ENCODE data around the gene KCNH2. TPM values are rescaled to one million over a fixed set of nuclear protein-coding genes. Genes with fewer than 3 reads are reported as not detected.
A peak's percentile ranks its signal among the peaks of the same experiment; 100 is the strongest.

Gene KCNH2
- total and polyA plus RNA-seq, 8 donors: 1.4 to 27.9 (median 3.9) TPM

- ATAC-seq (no peak), FAIRE-seq (no peak), DNase-seq (no peak)
- H3K36me3 ChIP-seq: no peaks in the 10 kb centered on the region
- 80% methylated on average over 5 of the region's 5 CpGs for WGBS, 2 donors
- no peak overlapping the region for H3K27ac ChIP-seq
- no peaks in the 10 kb centered on the region for H3K9me3 ChIP-seq
- H3K4me1 ChIP-seq: no peaks in the 10 kb centered on the region
- intact Hi-C loops (cut with DNase I): loop anchor here in 1 of 3 donors (10.0 kb wide), 1 partner anchor 105 kb away; no protein-coding TSS in a partner anchor
- no peak for TF ChIP-seq CTCF (IDR thresholded peaks at IDR 0.05)
- H3K27me3 ChIP-seq: no peaks in the 10 kb centered on the region
- no peak overlapping the region for H3K4me3 ChIP-seq
Observed at GRCh38 chr7:150999497-151000230, 21.5 kb upstream of the KCNH2 start.

DNA sequence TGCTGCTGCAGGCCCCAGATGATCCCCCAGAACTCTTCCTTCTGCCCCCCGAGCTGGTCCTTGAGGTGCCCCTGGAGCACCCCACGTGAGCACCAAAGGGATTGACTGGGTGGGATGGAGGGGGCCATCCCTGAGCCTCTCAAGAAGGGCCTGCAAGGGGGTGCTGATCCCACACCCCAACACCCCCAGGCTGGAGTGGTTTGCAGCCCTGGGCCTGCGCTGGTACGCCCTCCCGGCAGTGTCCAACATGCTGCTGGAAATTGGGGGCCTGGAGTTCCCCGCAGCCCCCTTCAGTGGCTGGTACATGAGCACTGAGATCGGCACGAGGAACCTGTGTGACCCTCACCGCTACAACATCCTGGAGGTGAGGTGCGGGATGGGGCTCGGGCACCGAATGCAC lies 20.9 kb upstream of the KCNH2 start:
- no peak for FAIRE-seq
- Histone ChIP-seq H3K4me3 (no peak overlapping the region), H3K9me3 (no peaks in the 10 kb centered on the region), H3K36me3 (no peaks in the 10 kb centered on the region), H3K4me1 (no peaks in the 10 kb centered on the region), H3K27me3 (no peaks in the 10 kb centered on the region), H3K27ac (no peak overlapping the region)
- no peak for TF ChIP-seq CTCF (IDR thresholded peaks at IDR 0.05)
- peak in 1 of 6 donors; percentile 60 for DNase-seq
- no peak for ATAC-seq
- WGBS, 2 donors: 75 to 84% methylated on average over 12 of the region's 12 CpGs
- intact Hi-C loops (cut with DNase I): loop anchor here in 1 of 3 donors (10.0 kb wide), 1 partner anchor 104 kb away; no protein-coding TSS in a partner anchor

- Histone ChIP-seq H3K36me3 (no peaks in the 10 kb centered on the region), H3K27me3 (no peaks in the 10 kb centered on the region), H3K27ac (no peak overlapping the region), H3K9me3 (no peaks in the 10 kb centered on the region), H3K4me3 (no peak overlapping the region), H3K4me1 (no peaks in the 10 kb centered on the region)
- ATAC-seq (no peak), DNase-seq (peak in 1 of 6 donors; percentile 63), FAIRE-seq (no peak)
- no peak for TF ChIP-seq CTCF (IDR thresholded peaks at IDR 0.05)
- WGBS, 2 donors: 71 to 85% methylated on average over 20 of the region's 20 CpGs
- intact Hi-C loops (cut with DNase I): loop anchor here in 1 of 3 donors (10.0 kb wide), 1 partner anchor 104 kb away; no protein-coding TSS in a partner anchor
Observed at GRCh38 chr7:150998341-150998740, 20.2 kb upstream of the KCNH2 start.

DNA sequence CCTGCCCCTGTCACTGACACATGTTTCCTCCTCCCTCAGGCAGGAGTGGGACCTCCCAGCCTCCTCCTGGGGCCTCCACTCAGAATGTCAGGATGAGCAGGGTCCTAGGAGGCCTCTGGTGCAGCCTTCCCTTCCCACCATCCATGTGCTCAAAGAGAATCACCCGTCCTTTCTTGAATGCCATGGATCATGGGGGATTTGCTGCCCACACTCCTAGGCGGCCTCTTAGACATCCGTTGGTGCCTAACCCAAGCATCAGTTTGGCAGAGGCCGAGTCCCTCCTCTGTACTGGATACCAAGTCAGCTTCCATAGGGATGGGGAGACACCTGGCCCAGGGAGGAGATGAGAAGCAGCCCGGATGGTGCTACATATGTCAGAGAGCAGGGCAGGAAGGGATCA lies 19.7 kb upstream of the KCNH2 start:
- Histone ChIP-seq H3K27me3 (no peaks in the 10 kb centered on the region), H3K9me3 (no peaks in the 10 kb centered on the region), H3K27ac (no peak overlapping the region), H3K4me3 (no peak overlapping the region), H3K36me3 (no peaks in the 10 kb centered on the region), H3K4me1 (no peaks in the 10 kb centered on the region)
- intact Hi-C loops (cut with DNase I): loop anchor here in 1 of 3 donors (10.0 kb wide), 1 partner anchor 103 kb away; no protein-coding TSS in a partner anchor
- 69 to 84% methylated on average over 5 of the region's 5 CpGs for WGBS, 2 donors
- DNase-seq (peak in 1 of 6 donors; percentile 20), FAIRE-seq (no peak), ATAC-seq (no peak)
- TF ChIP-seq CTCF (IDR thresholded peaks at IDR 0.05): no peak

- intact Hi-C loops (cut with DNase I): loop anchor here in 1 of 3 donors (10.0 kb wide), 1 partner anchor 102 kb away; no protein-coding TSS in a partner anchor
- Histone ChIP-seq H3K9me3 (no peaks in the 10 kb centered on the region), H3K27me3 (no peaks in the 10 kb centered on the region), H3K36me3 (no peaks in the 10 kb centered on the region), H3K4me3 (no peak overlapping the region), H3K4me1 (no peaks in the 10 kb centered on the region), H3K27ac (no peak overlapping the region)
- DNase-seq (peak in 1 of 6 donors; percentile 47), FAIRE-seq (no peak), ATAC-seq (no peak)
- WGBS, 2 donors: 82 to 94% methylated on average over 5 to 8 of the region's 8 CpGs
- TF ChIP-seq CTCF (IDR thresholded peaks at IDR 0.05): no peak
Observed at GRCh38 chr7:150997075-150997511, 19.0 kb upstream of the KCNH2 start.

Data from pancreas (tissue), 10 donors.